IPS-11a (cell line): ENCODE data around the gene HYOU1.

Experiments
- H3K4me3 ChIP-seq: one replicate; pipeline ENCODE4 v1.5.1; 2013; ENCODE audit warnings: low read depth, low read length, control low read depth

Gene HYOU1

GRCh38 chr11:119024430-119025098 lies 32.4 kb downstream of the HYOU1 start:
- no peak overlapping the region for H3K4me3 ChIP-seq

GRCh38 chr11:119023741-119024140 lies 33.3 kb downstream of the HYOU1 start:
- no peak overlapping the region for H3K4me3 ChIP-seq

- no peak overlapping the region for H3K4me3 ChIP-seq
Observed at GRCh38 chr11:119021631-119022030, 35.4 kb downstream of the HYOU1 start.

GRCh38 chr11:119019996-119020395 lies 37.0 kb downstream of the HYOU1 start:
- no peak overlapping the region for H3K4me3 ChIP-seq

GRCh38 chr11:119018074-119018938 lies 38.7 kb downstream of the HYOU1 start, which contains the start of the genes RPS25 and TRAPPC4:
Gene RPS25 (minus strand): TSS chr11:119018343. CDS start chr11:119018284, 59 bp downstream.
Gene TRAPPC4 (plus strand): TSS chr11:119018766. CDS start chr11:119018796, 30 bp downstream.
- peak within 1 kb of the TSS; percentile 100 for H3K4me3 ChIP-seq

- H3K4me3 ChIP-seq, result peak overlapping the region; percentile 100
Observed at GRCh38 chr11:119017377-119017776, 39.6 kb downstream of the HYOU1 start.

GRCh38 chr11:119016216-119017009 lies 40.6 kb downstream of the HYOU1 start:
- H3K4me3 ChIP-seq, result peak overlapping the region; percentile 100

- no peak overlapping the region for H3K4me3 ChIP-seq
Observed at GRCh38 chr11:119015054-119015611, 41.9 kb downstream of the HYOU1 start.

- no peak overlapping the region for H3K4me3 ChIP-seq
Observed at GRCh38 chr11:119014209-119014924, 42.6 kb downstream of the HYOU1 start.

GRCh38 chr11:119012629-119013170 lies 44.3 kb downstream of the HYOU1 start:
- no peak overlapping the region for H3K4me3 ChIP-seq

GRCh38 chr11:119011476-119012053 lies 45.4 kb downstream of the HYOU1 start:
- no peak overlapping the region for H3K4me3 ChIP-seq

GRCh38 chr11:119006656-119007055 lies 50.3 kb downstream of the HYOU1 start:
- H3K4me3 ChIP-seq, result no peak overlapping the region

GRCh38 chr11:119000906-119001305 lies 56.1 kb downstream of the HYOU1 start:
- H3K4me3 ChIP-seq, result no peak overlapping the region

- peak overlapping the region; percentile 65 for H3K4me3 ChIP-seq
Observed at GRCh38 chr11:118998822-118999221, 58.2 kb downstream of the HYOU1 start.

GRCh38 chr11:118998388-118998717 lies 58.7 kb downstream of the HYOU1 start:
- peak overlapping the region; percentile 65 for H3K4me3 ChIP-seq

GRCh38 chr11:118997627-118998387 lies 59.2 kb downstream of the HYOU1 start, which contains the start of gene CENATAC:
Gene CENATAC (plus strand): TSS chr11:118998138. CDS start chr11:118998198, 60 bp downstream.
- H3K4me3 ChIP-seq, result peak within 1 kb of the TSS; percentile 65

GRCh38 chr11:118996926-118997626 lies 59.9 kb downstream of the HYOU1 start:
- H3K4me3 ChIP-seq, result peak overlapping the region; percentile 65
